ENCODE results near the gene NCK1.

DNA sequence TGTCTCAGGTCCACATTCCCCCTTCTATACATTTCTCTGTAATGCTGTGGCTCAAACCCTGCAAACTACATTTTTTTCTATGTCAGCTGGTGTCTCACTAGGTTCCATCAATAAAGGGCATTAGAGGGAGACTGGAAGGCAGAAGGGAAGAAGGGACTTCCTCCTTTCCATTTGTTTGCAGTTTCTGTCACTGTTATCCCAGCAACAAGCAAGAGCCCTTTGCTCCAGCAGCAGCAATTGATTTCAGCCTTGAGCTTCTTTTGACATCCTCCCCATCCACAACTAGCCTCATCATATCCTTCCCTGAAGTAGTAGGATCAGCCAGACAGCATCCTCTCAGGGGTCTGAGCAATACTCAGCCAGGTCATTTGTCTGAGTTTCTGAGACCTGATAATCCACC is 5.3 kb upstream of the NCK1 start:
- TF ChIP-seq POLR2A (IDR thresholded peaks at IDR 0.05), result no peak
- TF ChIP-seq, protein P1, sequence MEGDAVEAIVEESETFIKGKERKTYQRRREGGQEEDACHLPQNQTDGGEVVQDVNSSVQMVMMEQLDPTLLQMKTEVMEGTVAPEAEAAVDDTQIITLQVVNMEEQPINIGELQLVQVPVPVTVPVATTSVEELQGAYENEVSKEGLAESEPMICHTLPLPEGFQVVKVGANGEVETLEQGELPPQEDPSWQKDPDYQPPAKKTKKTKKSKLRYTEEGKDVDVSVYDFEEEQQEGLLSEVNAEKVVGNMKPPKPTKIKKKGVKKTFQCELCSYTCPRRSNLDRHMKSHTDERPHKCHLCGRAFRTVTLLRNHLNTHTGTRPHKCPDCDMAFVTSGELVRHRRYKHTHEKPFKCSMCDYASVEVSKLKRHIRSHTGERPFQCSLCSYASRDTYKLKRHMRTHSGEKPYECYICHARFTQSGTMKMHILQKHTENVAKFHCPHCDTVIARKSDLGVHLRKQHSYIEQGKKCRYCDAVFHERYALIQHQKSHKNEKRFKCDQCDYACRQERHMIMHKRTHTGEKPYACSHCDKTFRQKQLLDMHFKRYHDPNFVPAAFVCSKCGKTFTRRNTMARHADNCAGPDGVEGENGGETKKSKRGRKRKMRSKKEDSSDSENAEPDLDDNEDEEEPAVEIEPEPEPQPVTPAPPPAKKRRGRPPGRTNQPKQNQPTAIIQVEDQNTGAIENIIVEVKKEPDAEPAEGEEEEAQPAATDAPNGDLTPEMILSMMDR (IDR thresholded peaks at IDR 0.05), result no peak
